ENCODE data around the gene ZNF446. TPM values are rescaled to one million over a fixed set of nuclear protein-coding genes. Genes with fewer than 3 reads are reported as not detected.
"Not testable (repeated sequence)": the region's sequence is repeated elsewhere in the genome, so short reads cannot be mapped to it uniquely, and the experiment has no call there.

Gene ZNF446
- total and polyA plus RNA-seq, 2 donors (not counting 1 experiment from before 2014, with no cell fraction given), result 15.0 to 18.9 TPM

- H3K27ac Mint-ChIP-seq; H3K27ac ChIP-seq (ENCODE audit: low read length in 2 of 2); POLR2A ChIA-PET; ATAC-seq (ENCODE audit: low read depth); H3K4me3 Mint-ChIP-seq; DNase-seq; H3K4me3 ChIP-seq (ENCODE audit: control extremely low read depth in 1 of 5, extremely low read depth in 1 of 5, insufficient read depth in 1 of 5, low read depth in 2 of 5, low read length in 4 of 5); H4K20me1 ChIP-seq (ENCODE audit: control insufficient read depth, insufficient read depth, low read length, poor library complexity, severe bottlenecking); H3K79me2 ChIP-seq (ENCODE audit: control insufficient read depth, insufficient read depth, low read length); H2AFZ ChIP-seq (ENCODE audit: insufficient read depth, low read depth, low read length, poor library complexity, severe bottlenecking); H3K9me3 Mint-ChIP-seq (ENCODE audit: insufficient read depth); H3K4me2 ChIP-seq (replicated peaks; ENCODE audit: low read depth, low read length, poor library complexity, severe bottlenecking); H3K36me3 ChIP-seq (replicated peaks in 1 of 2; ENCODE audit: control extremely low read depth in 1 of 2, control insufficient read depth in 1 of 2, extremely low read depth in 1 of 2, insufficient read depth in 2 of 2, low read length in 1 of 2); H3K9ac ChIP-seq (ENCODE audit: low read length); CTCF ChIA-PET: not testable (repeated sequence)
- Mint-ChIP-seq H3K4me1 (peaks cover 20% of the 10 kb centered on the region), H3K27me3 (peaks cover 17% of the 10 kb centered on the region)
- intact Hi-C loops (cut with micrococcal nuclease), result loop anchor here (5.0 kb wide), 2 partner anchors 88 to 123 kb away; partner anchors contain the start of genes ZNF497 and ZSCAN22
- WGBS (ENCODE audit: insufficient coverage), result 40% methylated on average over 2 of the region's 5 CpGs
- peaks cover 0 to 29% (median 2%) of the 10 kb centered on the region in 4 experiments for H3K27me3 ChIP-seq (replicated peaks in 1 of 4; ENCODE audit: control extremely low read depth in 1 of 4, control insufficient read depth in 3 of 4, insufficient read depth in 4 of 4, low read length in 3 of 4)
- H3K4me1 ChIP-seq (ENCODE audit: control insufficient read depth in 2 of 2, insufficient read depth in 2 of 2, low read length in 2 of 2), result peaks cover 5 to 12% of the 10 kb centered on the region in 2 donors
- peaks cover 3 to 13% (median 6%) of the 10 kb centered on the region in 3 donors for H3K9me3 ChIP-seq (ENCODE audit: control extremely low read depth in 1 of 3, control insufficient read depth in 2 of 3, insufficient read depth in 1 of 3, low read length in 2 of 3)
Observed at GRCh38 chr19:58449980-58450379, 26.2 kb upstream of the ZNF446 start.

DNA sequence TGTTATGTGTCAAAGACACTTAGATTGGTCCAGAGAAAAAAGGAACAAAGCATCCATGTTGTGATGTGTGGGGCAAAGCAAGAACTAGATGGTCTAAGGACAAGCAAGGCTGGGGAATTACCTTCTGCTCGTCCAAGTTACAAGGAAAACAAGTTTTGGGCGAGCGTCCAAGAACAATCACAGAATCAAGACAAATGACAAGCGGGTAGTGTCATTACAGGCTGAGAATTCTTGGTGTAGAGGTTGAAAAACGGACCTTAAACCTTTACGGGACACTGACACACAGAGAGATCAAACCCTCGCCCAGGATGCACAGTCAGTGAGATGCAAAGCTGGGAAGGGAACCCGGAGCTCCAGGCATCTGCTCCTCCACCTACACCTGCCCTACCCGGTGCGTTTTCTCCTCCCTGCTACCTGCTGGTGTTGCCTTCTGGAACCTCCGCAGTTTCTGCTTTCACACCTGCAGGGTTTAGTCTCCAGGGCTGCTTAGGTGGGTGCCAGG, 25.2 kb upstream of the ZNF446 start:
- H4K20me1 ChIP-seq (ENCODE audit: control insufficient read depth, insufficient read depth, low read length, poor library complexity, severe bottlenecking), result no peaks in the 10 kb centered on the region
- peak overlapping the region; percentile 82 for H3K9ac ChIP-seq (ENCODE audit: low read length)
- POLR2A ChIA-PET, result interaction anchor here (0.8 to 1.9 kb wide), 3 partner anchors 11 to 125 kb away, joined by 3 to 10 read pairs (median 7); partner anchors contain the start of genes ZBTB45 and ZNF132
- Mint-ChIP-seq H3K4me1 (peaks cover 20% of the 10 kb centered on the region), H3K27ac (peak overlapping the region; percentile 85), H3K27me3 (peaks cover 17% of the 10 kb centered on the region), H3K9me3 (ENCODE audit: insufficient read depth) (peaks cover 5% of the 10 kb centered on the region), H3K4me3 (peak overlapping the region; percentile 93)
- TF ChIP-seq, protein P1, sequence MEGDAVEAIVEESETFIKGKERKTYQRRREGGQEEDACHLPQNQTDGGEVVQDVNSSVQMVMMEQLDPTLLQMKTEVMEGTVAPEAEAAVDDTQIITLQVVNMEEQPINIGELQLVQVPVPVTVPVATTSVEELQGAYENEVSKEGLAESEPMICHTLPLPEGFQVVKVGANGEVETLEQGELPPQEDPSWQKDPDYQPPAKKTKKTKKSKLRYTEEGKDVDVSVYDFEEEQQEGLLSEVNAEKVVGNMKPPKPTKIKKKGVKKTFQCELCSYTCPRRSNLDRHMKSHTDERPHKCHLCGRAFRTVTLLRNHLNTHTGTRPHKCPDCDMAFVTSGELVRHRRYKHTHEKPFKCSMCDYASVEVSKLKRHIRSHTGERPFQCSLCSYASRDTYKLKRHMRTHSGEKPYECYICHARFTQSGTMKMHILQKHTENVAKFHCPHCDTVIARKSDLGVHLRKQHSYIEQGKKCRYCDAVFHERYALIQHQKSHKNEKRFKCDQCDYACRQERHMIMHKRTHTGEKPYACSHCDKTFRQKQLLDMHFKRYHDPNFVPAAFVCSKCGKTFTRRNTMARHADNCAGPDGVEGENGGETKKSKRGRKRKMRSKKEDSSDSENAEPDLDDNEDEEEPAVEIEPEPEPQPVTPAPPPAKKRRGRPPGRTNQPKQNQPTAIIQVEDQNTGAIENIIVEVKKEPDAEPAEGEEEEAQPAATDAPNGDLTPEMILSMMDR (IDR thresholded peaks at IDR 0.05), result no peak
- TF ChIP-seq EZH2 (IDR thresholded peaks at IDR 0.05; ENCODE audit: borderline replicate concordance, insufficient read depth, low read depth, low read length, poor library complexity, severe bottlenecking), result no peak
- H3K4me3 ChIP-seq (ENCODE audit: control extremely low read depth in 1 of 5, extremely low read depth in 1 of 5, insufficient read depth in 1 of 5, low read depth in 2 of 5, low read length in 4 of 5), result peak overlapping the region; percentile 55 to 81 (median 73)
- peak overlapping the region; percentile 93 for H3K4me2 ChIP-seq (replicated peaks; ENCODE audit: low read depth, low read length, poor library complexity, severe bottlenecking)
- peaks cover 3 to 13% (median 6%) of the 10 kb centered on the region in 3 donors for H3K9me3 ChIP-seq (ENCODE audit: control extremely low read depth in 1 of 3, control insufficient read depth in 2 of 3, insufficient read depth in 1 of 3, low read length in 2 of 3)
- CTCF ChIA-PET, result interaction anchor here (1.2 kb wide), 1 partner anchor 42 kb away, joined by 5 read pairs; the partner anchor contains the start of gene ZNF584
- 11% methylated on average over 10 of the region's 11 CpGs for WGBS (ENCODE audit: insufficient coverage)
- H3K27ac ChIP-seq (ENCODE audit: low read length in 2 of 2), result no peak overlapping the region
- H3K79me2 ChIP-seq (ENCODE audit: control insufficient read depth, insufficient read depth, low read length), result peaks cover 6% of the 10 kb centered on the region
- peak overlapping the region; percentile 92 for H2AFZ ChIP-seq (ENCODE audit: insufficient read depth, low read depth, low read length, poor library complexity, severe bottlenecking)
- no peak for DNase-seq
- H3K36me3 ChIP-seq (replicated peaks in 1 of 2; ENCODE audit: control extremely low read depth in 1 of 2, control insufficient read depth in 1 of 2, extremely low read depth in 1 of 2, insufficient read depth in 2 of 2, low read length in 1 of 2), result peaks cover 0 to 5% of the 10 kb centered on the region in 2 experiments
- peaks cover 5 to 12% of the 10 kb centered on the region in 2 donors for H3K4me1 ChIP-seq (ENCODE audit: control insufficient read depth in 2 of 2, insufficient read depth in 2 of 2, low read length in 2 of 2)
- intact Hi-C loops (cut with micrococcal nuclease), result loop anchor here (1.0 to 5.0 kb wide), 10 partner anchors 11 to 146 kb away; partner anchors contain the start of genes ERVK3-1, MZF1, RPS5 and ZNF132
- ATAC-seq (ENCODE audit: low read depth), result no peak
- peaks cover 0 to 29% (median 2%) of the 10 kb centered on the region in 4 experiments for H3K27me3 ChIP-seq (replicated peaks in 1 of 4; ENCODE audit: control extremely low read depth in 1 of 4, control insufficient read depth in 3 of 4, insufficient read depth in 4 of 4, low read length in 3 of 4)
